ENCODE measurements around the gene RCAN2. TPM values are rescaled to one million over a fixed set of nuclear protein-coding genes. Genes with fewer than 3 reads are reported as not detected.

RCAN2 gene
- total RNA-seq, 2 donors from 2014 or later = 0.55 to 7.6 TPM

- H3K27me3 Mint-ChIP-seq = peaks cover 0 to 4% of the 10 kb centered on the region in 2 donors
- no peaks in the 10 kb centered on the region for H3K36me3 Mint-ChIP-seq
- peak overlapping the region; percentile 52 for H3K4me3 Mint-ChIP-seq
- no peak for ATAC-seq
- peak overlapping the region in 1 of 2 donors; percentile 59 for H3K27ac Mint-ChIP-seq
- DNase-seq (ENCODE audit: low spot score) = no peak
- H3K9me3 Mint-ChIP-seq = no peaks in the 10 kb centered on the region
- H3K4me1 Mint-ChIP-seq (ENCODE audit: low read depth in 2 of 2) = peaks cover 6 to 11% of the 10 kb centered on the region in 2 donors
Measured at GRCh38 chr6:46315589-46315988, 175.7 kb downstream of the RCAN2 start.

- ATAC-seq (no peak), DNase-seq (ENCODE audit: low spot score) (no peak)
- H3K9me3 Mint-ChIP-seq = no peaks in the 10 kb centered on the region
- peaks cover 6 to 11% of the 10 kb centered on the region in 2 donors for H3K4me1 Mint-ChIP-seq (ENCODE audit: low read depth in 2 of 2)
- peaks cover 0 to 4% of the 10 kb centered on the region in 2 donors for H3K27me3 Mint-ChIP-seq
- no peak overlapping the region for H3K27ac Mint-ChIP-seq
- H3K4me3 Mint-ChIP-seq = no peak overlapping the region
- H3K36me3 Mint-ChIP-seq = no peaks in the 10 kb centered on the region
Measured at GRCh38 chr6:46312654-46313053, 178.6 kb downstream of the RCAN2 start.

- DNase-seq (ENCODE audit: low spot score) (no peak), ATAC-seq (no peak)
- Mint-ChIP-seq H3K4me3 (no peak overlapping the region), H3K4me1 (ENCODE audit: low read depth in 2 of 2) (peaks cover 2% of the 10 kb centered on the region in 2 donors), H3K36me3 (no peaks in the 10 kb centered on the region), H3K27me3 (peaks cover 0 to 4% of the 10 kb centered on the region in 2 donors), H3K9me3 (no peaks in the 10 kb centered on the region), H3K27ac (no peak overlapping the region)
Measured at GRCh38 chr6:46310196-46310595, 181.1 kb downstream of the RCAN2 start.

GRCh38 chr6:46306431-46306830 lies 184.8 kb downstream of the RCAN2 start:
- Mint-ChIP-seq H3K27me3 (peaks cover 5 to 6% of the 10 kb centered on the region in 2 donors), H3K4me3 (no peak overlapping the region), H3K27ac (no peak overlapping the region), H3K4me1 (ENCODE audit: low read depth in 2 of 2) (no peaks in the 10 kb centered on the region), H3K9me3 (peaks cover 3% of the 10 kb centered on the region), H3K36me3 (no peaks in the 10 kb centered on the region)
- no peak for ATAC-seq
- no peak for DNase-seq (ENCODE audit: low spot score)

GRCh38 chr6:46305833-46306232 lies 185.4 kb downstream of the RCAN2 start:
- Mint-ChIP-seq H3K36me3 (no peaks in the 10 kb centered on the region), H3K9me3 (peaks cover 3% of the 10 kb centered on the region), H3K4me1 (ENCODE audit: low read depth in 2 of 2) (no peaks in the 10 kb centered on the region), H3K27me3 (peaks cover 8 to 9% of the 10 kb centered on the region in 2 donors), H3K4me3 (no peak overlapping the region), H3K27ac (no peak overlapping the region)
- ATAC-seq (no peak), DNase-seq (ENCODE audit: low spot score) (no peak)

GRCh38 chr6:46305236-46305635 lies 186.0 kb downstream of the RCAN2 start:
- Mint-ChIP-seq H3K27ac (no peak overlapping the region), H3K27me3 (peaks cover 8 to 9% of the 10 kb centered on the region in 2 donors), H3K9me3 (peaks cover 3% of the 10 kb centered on the region), H3K4me3 (no peak overlapping the region), H3K4me1 (ENCODE audit: low read depth in 2 of 2) (no peaks in the 10 kb centered on the region), H3K36me3 (no peaks in the 10 kb centered on the region)
- no peak for DNase-seq (ENCODE audit: low spot score)
- ATAC-seq = no peak

GRCh38 chr6:46302816-46303215 lies 188.4 kb downstream of the RCAN2 start:
- Mint-ChIP-seq H3K27me3 (peaks cover 8 to 13% of the 10 kb centered on the region in 2 donors), H3K9me3 (peaks cover 3% of the 10 kb centered on the region), H3K27ac (no peak overlapping the region), H3K4me3 (no peak overlapping the region), H3K36me3 (no peaks in the 10 kb centered on the region), H3K4me1 (ENCODE audit: low read depth in 2 of 2) (no peaks in the 10 kb centered on the region)
- DNase-seq (ENCODE audit: low spot score) = no peak
- ATAC-seq = peak in 1 of 2 donors; percentile 67

GRCh38 chr6:46302176-46302575 lies 189.1 kb downstream of the RCAN2 start:
- no peaks in the 10 kb centered on the region for H3K36me3 Mint-ChIP-seq
- H3K9me3 Mint-ChIP-seq = peaks cover 3% of the 10 kb centered on the region
- no peaks in the 10 kb centered on the region for H3K4me1 Mint-ChIP-seq (ENCODE audit: low read depth in 2 of 2)
- no peak overlapping the region for H3K4me3 Mint-ChIP-seq
- DNase-seq (ENCODE audit: low spot score) (no peak), ATAC-seq (no peak)
- H3K27me3 Mint-ChIP-seq = peaks cover 8 to 13% of the 10 kb centered on the region in 2 donors
- H3K27ac Mint-ChIP-seq = no peak overlapping the region

GRCh38 chr6:46299253-46299652 lies 192.0 kb downstream of the RCAN2 start:
- no peaks in the 10 kb centered on the region for H3K4me1 Mint-ChIP-seq (ENCODE audit: low read depth in 2 of 2)
- ATAC-seq = peak in 1 of 2 donors; percentile 75
- peaks cover 19 to 28% of the 10 kb centered on the region in 2 donors for H3K27me3 Mint-ChIP-seq
- H3K36me3 Mint-ChIP-seq = no peaks in the 10 kb centered on the region
- H3K27ac Mint-ChIP-seq = no peak overlapping the region
- no peak overlapping the region for H3K4me3 Mint-ChIP-seq
- no peak for DNase-seq (ENCODE audit: low spot score)
- H3K9me3 Mint-ChIP-seq = peaks cover 3% of the 10 kb centered on the region

GRCh38 chr6:46296586-46296985 lies 194.7 kb downstream of the RCAN2 start:
- Mint-ChIP-seq H3K4me3 (no peak overlapping the region), H3K9me3 (no peaks in the 10 kb centered on the region), H3K36me3 (no peaks in the 10 kb centered on the region), H3K4me1 (ENCODE audit: low read depth in 2 of 2) (peaks cover 0 to 4% of the 10 kb centered on the region in 2 donors), H3K27ac (no peak overlapping the region), H3K27me3 (peaks cover 17 to 30% of the 10 kb centered on the region in 2 donors)
- ATAC-seq = no peak
- no peak for DNase-seq (ENCODE audit: low spot score)

GRCh38 chr6:46293641-46294316 lies 197.5 kb downstream of the RCAN2 start:
- H3K27me3 Mint-ChIP-seq = peaks cover 27 to 34% of the 10 kb centered on the region in 2 donors
- H3K4me3 Mint-ChIP-seq = no peak overlapping the region
- H3K4me1 Mint-ChIP-seq (ENCODE audit: low read depth in 2 of 2) = peaks cover 0 to 4% of the 10 kb centered on the region in 2 donors
- no peaks in the 10 kb centered on the region for H3K36me3 Mint-ChIP-seq
- ATAC-seq (no peak), DNase-seq (ENCODE audit: low spot score) (no peak)
- no peak overlapping the region for H3K27ac Mint-ChIP-seq
- no peaks in the 10 kb centered on the region for H3K9me3 Mint-ChIP-seq

GRCh38 chr6:46291880-46292279 lies 199.4 kb downstream of the RCAN2 start:
- no peaks in the 10 kb centered on the region for H3K36me3 Mint-ChIP-seq
- DNase-seq (ENCODE audit: low spot score) = no peak
- peaks cover 27 to 38% of the 10 kb centered on the region in 2 donors for H3K27me3 Mint-ChIP-seq
- H3K9me3 Mint-ChIP-seq = no peaks in the 10 kb centered on the region
- peaks cover 0 to 8% of the 10 kb centered on the region in 2 donors for H3K4me1 Mint-ChIP-seq (ENCODE audit: low read depth in 2 of 2)
- no peak overlapping the region for H3K4me3 Mint-ChIP-seq
- ATAC-seq = no peak
- no peak overlapping the region for H3K27ac Mint-ChIP-seq

- Mint-ChIP-seq H3K36me3 (no peaks in the 10 kb centered on the region), H3K27me3 (peaks cover 27 to 35% of the 10 kb centered on the region in 2 donors), H3K4me3 (no peak overlapping the region), H3K27ac (no peak overlapping the region), H3K9me3 (no peaks in the 10 kb centered on the region), H3K4me1 (ENCODE audit: low read depth in 2 of 2) (peaks cover 0 to 8% of the 10 kb centered on the region in 2 donors)
- no peak for DNase-seq (ENCODE audit: low spot score)
- no peak for ATAC-seq
Measured at GRCh38 chr6:46291275-46291633, 200.0 kb downstream of the RCAN2 start.

- DNase-seq (ENCODE audit: low spot score) (no peak), ATAC-seq (no peak)
- Mint-ChIP-seq H3K36me3 (no peaks in the 10 kb centered on the region), H3K27me3 (peaks cover 25 to 33% of the 10 kb centered on the region in 2 donors), H3K9me3 (no peaks in the 10 kb centered on the region), H3K4me3 (no peak overlapping the region), H3K4me1 (ENCODE audit: low read depth in 2 of 2) (peaks cover 0 to 8% of the 10 kb centered on the region in 2 donors), H3K27ac (no peak overlapping the region)
Measured at GRCh38 chr6:46290421-46291274, 200.6 kb downstream of the RCAN2 start.

Data from natural killer cell treated with Interleukin-12 subunit alpha and Interleukin-12 subunit beta and Interleukin-15 and Interleukin-18, amount 100 ng/mL, for 72 hours (primary cell).